HepG2 (cell line): ENCODE data around the gene NR5A2.

Source experiments
- CTCF ChIP-seq: sonication (generic); formaldehyde crosslinking; IDR thresholded peaks from 2 replicates; pipeline ENCODE4 v1.5.0; 2020; ENCODE audit warnings: mild to moderate bottlenecking, missing genetic modification reagents, moderate library complexity
- EZH2 ChIP-seq: conservative IDR thresholded peaks from 2 replicates; pipeline ENCODE4 v1.6.1; 2012; ENCODE audit warnings: mild to moderate bottlenecking, low read depth, low read length, moderate library complexity
- FOSL2 ChIP-seq: sonication (generic); formaldehyde crosslinking; IDR thresholded peaks from 2 replicates; pipeline ENCODE4 v1.4.0; 2020; ENCODE audit warnings: missing genetic modification reagents
- GATAD1 ChIP-seq: IDR thresholded peaks from 2 replicates; pipeline ENCODE4 v1.6.1; 2016; ENCODE audit warnings: missing genetic modification reagents, missing compliant biosample characterization
- JUND ChIP-seq: sonication (generic); formaldehyde crosslinking; IDR thresholded peaks from 2 replicates; pipeline ENCODE4 v1.8.0; 2022; ENCODE audit warnings: mild to moderate bottlenecking, missing genetic modification reagents
- MAX ChIP-seq: IDR thresholded peaks from 2 replicates; pipeline ENCODE4 v1.6.1; 2012; ENCODE audit warnings: inconsistent platforms
- MLX ChIP-seq: IDR thresholded peaks from 2 replicates; pipeline ENCODE4 v1.6.1; 2016
- NFRKB ChIP-seq: fragments of 450-650 bp; IDR thresholded peaks from 2 replicates; pipeline ENCODE4 v1.6.1; 2017
- POLR2AphosphoS5 ChIP-seq: IDR thresholded peaks from 2 replicates; pipeline ENCODE4 v1.6.1; 2012; ENCODE audit warnings: low read depth, low read length
- RAD21 ChIP-seq: fragments of 450-650 bp; formaldehyde crosslinking; IDR thresholded peaks from 2 replicates; pipeline ENCODE4 v1.5.0; 2020; ENCODE audit warnings: mild to moderate bottlenecking
- RELA ChIP-seq: sonication (generic); formaldehyde crosslinking; IDR thresholded peaks from 2 replicates; pipeline ENCODE4 v1.4.0; 2020; ENCODE audit warnings: missing genetic modification reagents
- REPIN1 ChIP-seq: sonication (generic); formaldehyde crosslinking; IDR thresholded peaks from 2 replicates; pipeline ENCODE4 v1.8.0; 2022; ENCODE audit warnings: missing genetic modification reagents, low read depth, mild to moderate bottlenecking, borderline replicate concordance
- ZBED4 ChIP-seq: sonication (generic); formaldehyde crosslinking; IDR thresholded peaks from 2 replicates; pipeline ENCODE4 v1.4.0; 2020; ENCODE audit warnings: missing genetic modification reagents, borderline replicate concordance
- ZNF589 ChIP-seq: sonication (generic); formaldehyde crosslinking; conservative IDR thresholded peaks from 2 replicates; pipeline ENCODE4 v1.8.0; 2022; ENCODE audit warnings: mild to moderate bottlenecking, moderate library complexity, missing genetic modification reagents

- TF ChIP-seq ZNF589 (CRISPR knock-in tag) (no peak), EZH2 (no peak), RELA (CRISPR knock-in tag) (no peak), NFRKB (no peak), MAX (no peak), MLX (CRISPR knock-in tag) (no peak), RAD21 (CRISPR knock-in tag) (no peak), JUND (CRISPR knock-in tag) (no peak), ZBED4 (CRISPR knock-in tag) (no peak), FOSL2 (CRISPR knock-in tag) (no peak), POLR2AphosphoS5 (no peak), REPIN1 (CRISPR knock-in tag) (no peak), CTCF (no peak), GATAD1 (CRISPR knock-in tag) (no peak)
Measured at GRCh38 chr1:200112290-200112689, 84.8 kb downstream of the NR5A2 start.
